Esophagus squamous epithelium (tissue), 4 donors: Measurements from ENCODE around the gene CC2D2A.

Source experiments
- POLR2A ChIP-seq, 4 donors: fragments of 450-650 bp; IDR thresholded peaks; one replicate each; pipeline ENCODE4 v1.6.1; 2017; ENCODE audit warnings: antibody characterized with exemption in 4 of 4, mild to moderate bottlenecking in 4 of 4, moderate library complexity in 3 of 4
- TF ChIP-seq, protein P1 (sequence below), 6 experiments: fragments of 450-650 bp in 4 of 6; fragments of 200-600 bp in 2 of 6; sonication (generic) in 2 of 6; IDR thresholded peaks; one replicate each; pipeline ENCODE4 v1.5.1; 2016 to 2019; ENCODE audit warnings: antibody characterized with exemption in 6 of 6, mild to moderate bottlenecking in 4 of 6, moderate library complexity in 4 of 6

DNA sequence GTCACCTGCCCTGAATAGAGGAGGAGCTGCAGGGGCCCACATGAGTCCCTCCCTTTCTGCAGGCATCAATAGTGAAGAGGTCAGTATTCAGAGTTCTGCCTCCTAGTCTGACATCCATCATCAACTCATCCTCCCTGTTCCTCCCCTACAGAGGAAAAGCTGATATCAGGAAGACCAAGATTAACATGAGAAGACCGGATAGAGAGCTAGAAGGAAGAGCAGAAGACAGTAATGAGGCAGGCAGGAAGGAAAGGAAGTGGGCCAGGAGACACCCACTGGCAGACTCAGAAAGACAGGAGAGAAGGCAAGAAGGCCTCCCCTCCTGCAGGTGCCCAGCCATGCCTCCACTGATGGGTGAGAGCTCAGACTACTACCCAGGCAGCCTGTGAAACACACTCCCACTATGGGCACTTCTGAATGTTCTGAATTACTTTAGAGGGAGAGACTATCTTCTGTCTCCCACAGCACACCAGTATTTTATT lies 74.6 kb downstream of the CC2D2A start:
- TF ChIP-seq, protein P1, sequence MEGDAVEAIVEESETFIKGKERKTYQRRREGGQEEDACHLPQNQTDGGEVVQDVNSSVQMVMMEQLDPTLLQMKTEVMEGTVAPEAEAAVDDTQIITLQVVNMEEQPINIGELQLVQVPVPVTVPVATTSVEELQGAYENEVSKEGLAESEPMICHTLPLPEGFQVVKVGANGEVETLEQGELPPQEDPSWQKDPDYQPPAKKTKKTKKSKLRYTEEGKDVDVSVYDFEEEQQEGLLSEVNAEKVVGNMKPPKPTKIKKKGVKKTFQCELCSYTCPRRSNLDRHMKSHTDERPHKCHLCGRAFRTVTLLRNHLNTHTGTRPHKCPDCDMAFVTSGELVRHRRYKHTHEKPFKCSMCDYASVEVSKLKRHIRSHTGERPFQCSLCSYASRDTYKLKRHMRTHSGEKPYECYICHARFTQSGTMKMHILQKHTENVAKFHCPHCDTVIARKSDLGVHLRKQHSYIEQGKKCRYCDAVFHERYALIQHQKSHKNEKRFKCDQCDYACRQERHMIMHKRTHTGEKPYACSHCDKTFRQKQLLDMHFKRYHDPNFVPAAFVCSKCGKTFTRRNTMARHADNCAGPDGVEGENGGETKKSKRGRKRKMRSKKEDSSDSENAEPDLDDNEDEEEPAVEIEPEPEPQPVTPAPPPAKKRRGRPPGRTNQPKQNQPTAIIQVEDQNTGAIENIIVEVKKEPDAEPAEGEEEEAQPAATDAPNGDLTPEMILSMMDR (IDR thresholded peaks at IDR 0.05): no peak
- TF ChIP-seq POLR2A (IDR thresholded peaks at IDR 0.05): no peak
